ENCODE results near the gene MCOLN3. TPM values are rescaled to one million over a fixed set of nuclear protein-coding genes. Genes with fewer than 3 reads are reported as not detected.

MCOLN3 gene
- total RNA-seq, 1 experiment from 2014 or later, result 14.2 TPM

DNA sequence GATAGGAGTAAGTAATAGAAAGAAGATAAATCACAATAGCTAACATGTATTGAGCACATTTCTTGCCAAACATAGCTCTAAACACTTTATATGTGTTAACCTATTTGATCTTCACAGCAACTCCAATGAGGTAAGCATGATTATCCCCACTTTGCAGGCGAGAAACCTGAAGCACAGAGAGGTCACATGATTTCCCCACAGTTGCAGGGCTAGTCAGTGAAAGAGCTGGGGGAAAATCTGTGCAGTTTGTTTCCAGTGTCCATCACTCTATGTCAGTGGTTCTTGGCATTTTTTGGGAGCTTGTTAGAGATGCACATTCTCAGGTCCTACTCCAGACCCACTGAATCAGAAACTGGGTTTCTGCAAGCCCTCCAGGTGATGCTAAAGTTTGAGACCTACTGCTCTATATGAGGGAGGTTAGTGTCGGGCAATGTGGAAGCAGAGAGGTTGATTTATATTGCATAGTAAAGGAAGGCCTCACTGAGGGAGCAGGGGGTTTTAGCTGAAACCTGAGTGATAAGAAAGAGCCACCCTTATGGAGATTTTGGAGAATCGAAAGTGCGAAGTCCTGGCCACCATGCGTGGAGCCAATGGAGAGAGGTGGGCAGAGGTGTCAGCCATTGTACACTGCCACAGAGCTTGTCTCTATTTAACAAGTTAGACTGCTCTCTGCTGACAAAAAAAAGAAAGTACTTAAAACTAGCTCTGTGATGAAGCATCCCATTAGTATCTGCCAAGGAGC is 20.9 kb downstream of the MCOLN3 start:
- TF ChIP-seq POLR2AphosphoS5 (IDR thresholded peaks at IDR 0.05; ENCODE audit: low read depth, low read length) (no peak), TCF7L2 (IDR thresholded peaks at IDR 0.05; ENCODE audit: low read depth, low read length) (no peak), CTCF (IDR thresholded peaks at IDR 0.05) (peak; percentile 60)
- Histone ChIP-seq H3K4me1 (ENCODE audit: control insufficient read depth, insufficient read depth, low read length) (no peaks in the 10 kb centered on the region), H3K4me3 (ENCODE audit: low read depth in 2 of 2, low read length in 2 of 2) (no peak overlapping the region), H3K27ac (ENCODE audit: low read length) (no peak overlapping the region), H3K9me3 (ENCODE audit: control insufficient read depth, insufficient read depth, low read depth, low read length) (no peaks in the 10 kb centered on the region), H3K36me3 (ENCODE audit: control insufficient read depth, insufficient read depth, low read length) (no peaks in the 10 kb centered on the region), H3K27me3 (ENCODE audit: control insufficient read depth, insufficient read depth, low read length) (no peaks in the 10 kb centered on the region)
- intact Hi-C loops (cut with micrococcal nuclease; ENCODE audit: unreplicated experiment), result loop anchor here (1.0 kb wide), 1 partner anchor 82 kb away; no protein-coding TSS in a partner anchor
- no TSS peak for BruUV-seq (replicated peaks)
- in situ Hi-C loops (cut with HindIII; ENCODE audit: low pct_unique_long_range_greater_than_20kb, low sequenced_read_pairs), result no loop called here
- peak; percentile 24 for DNase-seq (ENCODE audit: low read depth, low spot score)
- CTCF ChIA-PET, result interaction anchor here (0.5 to 3.0 kb wide), 6 partner anchors 8 to 213 kb away, joined by 3 to 83 read pairs (median 4); no protein-coding TSS in a partner anchor
- POLR2A ChIA-PET, result interaction anchor here (0.6 to 0.8 kb wide), 2 partner anchors 83 to 540 kb away, joined by 3 to 4 read pairs; no protein-coding TSS in a partner anchor
- peak; percentile 93 for ATAC-seq

- H3K9me3 ChIP-seq (ENCODE audit: control insufficient read depth, insufficient read depth, low read depth, low read length), result no peaks in the 10 kb centered on the region
- no peaks in the 10 kb centered on the region for H3K4me1 ChIP-seq (ENCODE audit: control insufficient read depth, insufficient read depth, low read length)
- DNase-seq (ENCODE audit: low read depth, low spot score) (no peak), ATAC-seq (no peak)
- H3K4me3 ChIP-seq (ENCODE audit: low read depth in 2 of 2, low read length in 2 of 2), result no peak overlapping the region
- intact Hi-C loops (cut with micrococcal nuclease; ENCODE audit: unreplicated experiment) (no loop called here), in situ Hi-C loops (cut with HindIII; ENCODE audit: low pct_unique_long_range_greater_than_20kb, low sequenced_read_pairs) (no loop called here)
- BruUV-seq (replicated peaks), result no TSS peak
- no peak overlapping the region for H3K27ac ChIP-seq (ENCODE audit: low read length)
- no peaks in the 10 kb centered on the region for H3K27me3 ChIP-seq (ENCODE audit: control insufficient read depth, insufficient read depth, low read length)
- no peaks in the 10 kb centered on the region for H3K36me3 ChIP-seq (ENCODE audit: control insufficient read depth, insufficient read depth, low read length)
- ChIA-PET CTCF (interaction anchor here (3.0 kb wide), 1 partner anchor 82 kb away, joined by 83 read pairs; no protein-coding TSS in a partner anchor), POLR2A (no interaction called here)
- TF ChIP-seq CTCF (IDR thresholded peaks at IDR 0.05) (no peak), POLR2AphosphoS5 (IDR thresholded peaks at IDR 0.05; ENCODE audit: low read depth, low read length) (no peak), SIN3A (IDR thresholded peaks at IDR 0.05; ENCODE audit: borderline replicate concordance, insufficient read depth, low read depth, low read length) (no peak), TCF7L2 (IDR thresholded peaks at IDR 0.05; ENCODE audit: low read depth, low read length) (no peak)
- TF ChIP-seq, protein P1, sequence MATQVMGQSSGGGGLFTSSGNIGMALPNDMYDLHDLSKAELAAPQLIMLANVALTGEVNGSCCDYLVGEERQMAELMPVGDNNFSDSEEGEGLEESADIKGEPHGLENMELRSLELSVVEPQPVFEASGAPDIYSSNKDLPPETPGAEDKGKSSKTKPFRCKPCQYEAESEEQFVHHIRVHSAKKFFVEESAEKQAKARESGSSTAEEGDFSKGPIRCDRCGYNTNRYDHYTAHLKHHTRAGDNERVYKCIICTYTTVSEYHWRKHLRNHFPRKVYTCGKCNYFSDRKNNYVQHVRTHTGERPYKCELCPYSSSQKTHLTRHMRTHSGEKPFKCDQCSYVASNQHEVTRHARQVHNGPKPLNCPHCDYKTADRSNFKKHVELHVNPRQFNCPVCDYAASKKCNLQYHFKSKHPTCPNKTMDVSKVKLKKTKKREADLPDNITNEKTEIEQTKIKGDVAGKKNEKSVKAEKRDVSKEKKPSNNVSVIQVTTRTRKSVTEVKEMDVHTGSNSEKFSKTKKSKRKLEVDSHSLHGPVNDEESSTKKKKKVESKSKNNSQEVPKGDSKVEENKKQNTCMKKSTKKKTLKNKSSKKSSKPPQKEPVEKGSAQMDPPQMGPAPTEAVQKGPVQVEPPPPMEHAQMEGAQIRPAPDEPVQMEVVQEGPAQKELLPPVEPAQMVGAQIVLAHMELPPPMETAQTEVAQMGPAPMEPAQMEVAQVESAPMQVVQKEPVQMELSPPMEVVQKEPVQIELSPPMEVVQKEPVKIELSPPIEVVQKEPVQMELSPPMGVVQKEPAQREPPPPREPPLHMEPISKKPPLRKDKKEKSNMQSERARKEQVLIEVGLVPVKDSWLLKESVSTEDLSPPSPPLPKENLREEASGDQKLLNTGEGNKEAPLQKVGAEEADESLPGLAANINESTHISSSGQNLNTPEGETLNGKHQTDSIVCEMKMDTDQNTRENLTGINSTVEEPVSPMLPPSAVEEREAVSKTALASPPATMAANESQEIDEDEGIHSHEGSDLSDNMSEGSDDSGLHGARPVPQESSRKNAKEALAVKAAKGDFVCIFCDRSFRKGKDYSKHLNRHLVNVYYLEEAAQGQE (IDR thresholded peaks at IDR 0.05; ENCODE audit: insufficient read depth in 1 of 2, low read depth in 2 of 2, low read length in 1 of 2), result no peak
These were observed 22.4 kb downstream of the MCOLN3 start for GRCh38 chr1:85025940-85026339.
